NCI-H82 (cell line): ENCODE measurements around the gene MLLT3.
A peak's percentile ranks its signal among the peaks of the same experiment; 100 is the strongest.

Experiments
- DNase-seq: peaks from one replicate; lab custom pipeline; 2025; lab: John Stamatoyannopoulos, UW

Gene MLLT3

GRCh38 chr9:20417373-20418080 is 204.8 kb downstream of the MLLT3 start:
- DNase-seq = no peak

- no peak for DNase-seq
Observed at GRCh38 chr9:20414150-20414549, 208.1 kb downstream of the MLLT3 start.

- DNase-seq = no peak
Observed at GRCh38 chr9:20409321-20410092, 212.8 kb downstream of the MLLT3 start.

- no peak for DNase-seq
Observed at GRCh38 chr9:20408513-20408912, 213.8 kb downstream of the MLLT3 start.

GRCh38 chr9:20407013-20407412 is 215.3 kb downstream of the MLLT3 start:
- no peak for DNase-seq

- no peak for DNase-seq
Observed at GRCh38 chr9:20406344-20406743, 216.0 kb downstream of the MLLT3 start.

GRCh38 chr9:20405616-20406015 is 216.7 kb downstream of the MLLT3 start:
- DNase-seq = no peak

GRCh38 chr9:20405078-20405477 is 217.2 kb downstream of the MLLT3 start:
- DNase-seq = no peak

GRCh38 chr9:20404192-20404813 is 218.0 kb downstream of the MLLT3 start:
- no peak for DNase-seq

GRCh38 chr9:20403346-20403745 is 219.0 kb downstream of the MLLT3 start:
- no peak for DNase-seq

GRCh38 chr9:20402273-20402875 is 219.9 kb downstream of the MLLT3 start:
- DNase-seq = no peak

GRCh38 chr9:20398536-20399338 is 223.6 kb downstream of the MLLT3 start:
- peak; percentile 51 for DNase-seq

GRCh38 chr9:20397348-20397747 is 225.0 kb downstream of the MLLT3 start:
- DNase-seq = no peak

GRCh38 chr9:20396509-20396908 is 225.8 kb downstream of the MLLT3 start:
- no peak for DNase-seq

- DNase-seq = peak; percentile 6
Observed at GRCh38 chr9:20395651-20396050, 226.6 kb downstream of the MLLT3 start.

GRCh38 chr9:20394969-20395368 is 227.3 kb downstream of the MLLT3 start:
- peak; percentile 95 for DNase-seq

- no peak for DNase-seq
Observed at GRCh38 chr9:20391208-20391607, 231.1 kb downstream of the MLLT3 start.

GRCh38 chr9:20390400-20390799 is 231.9 kb downstream of the MLLT3 start:
- no peak for DNase-seq

- no peak for DNase-seq
Observed at GRCh38 chr9:20387062-20387461, 235.2 kb downstream of the MLLT3 start.

- DNase-seq = no peak
Observed at GRCh38 chr9:20384642-20385041, 237.7 kb downstream of the MLLT3 start.

GRCh38 chr9:20382460-20383071 is 239.7 kb downstream of the MLLT3 start:
- peak; percentile 31 for DNase-seq
